ENCODE data around the gene TRERF1. TPM values are rescaled to one million over a fixed set of nuclear protein-coding genes. Genes with fewer than 3 reads are reported as not detected.

The TRERF1 gene
- total RNA-seq, 1 experiment from 2014 or later = 0.39 TPM

- POLR2A ChIA-PET = interaction anchor here (0.6 kb wide), 2 partner anchors 79 to 83 kb away, joined by 3 read pairs; partner anchors contain the start of gene C6orf132
- Mint-ChIP-seq H3K4me1 (ENCODE audit: low read depth, unreplicated experiment) (peaks cover 11% of the 10 kb centered on the region), H3K27ac (ENCODE audit: unreplicated experiment) (no peak overlapping the region), H3K27me3 (ENCODE audit: insufficient read depth, unreplicated experiment) (no peaks in the 10 kb centered on the region), H3K36me3 (ENCODE audit: insufficient read depth, unreplicated experiment) (peaks cover 11% of the 10 kb centered on the region), H3K4me3 (ENCODE audit: unreplicated experiment) (no peak overlapping the region), H3K9me3 (ENCODE audit: unreplicated experiment) (no peaks in the 10 kb centered on the region)
- CTCF ChIA-PET = no interaction called here
- no peaks in the 10 kb centered on the region for H3K27me3 ChIP-seq (replicated peaks; ENCODE audit: control insufficient read depth, insufficient read depth, low read length)
- H3K9me3 ChIP-seq = no peaks in the 10 kb centered on the region
- H3K4me3 ChIP-seq (ENCODE audit: low read depth, low read length) = no peak overlapping the region
- TF ChIP-seq CTCF (IDR thresholded peaks at IDR 0.05; ENCODE audit: insufficient read depth in 1 of 2, low read depth in 1 of 2, low read length in 1 of 2, severe bottlenecking in 1 of 2, unreplicated experiment in 1 of 2) = no peak
- H3K36me3 ChIP-seq (ENCODE audit: control insufficient read depth, insufficient read depth, low read length) = no peaks in the 10 kb centered on the region
- H3K4me1 ChIP-seq = peaks cover 27% of the 10 kb centered on the region
- DNase-seq = no peak
- intact Hi-C loops (cut with micrococcal nuclease; ENCODE audit: unreplicated experiment) = no loop called here
- BruUV-seq (replicated peaks) = no TSS peak
Measured at GRCh38 chr6:42221546-42221945, 230.2 kb downstream of the TRERF1 start.

- intact Hi-C loops (cut with micrococcal nuclease; ENCODE audit: unreplicated experiment) = no loop called here
Measured at GRCh38 chr6:42220807-42221206, 230.9 kb downstream of the TRERF1 start.

More at GRCh38 chr6:42220807-42221206, 230.9 kb downstream of the TRERF1 start:
- H3K36me3 ChIP-seq (ENCODE audit: control insufficient read depth, insufficient read depth, low read length) = no peaks in the 10 kb centered on the region
- peaks cover 5% of the 10 kb centered on the region for H3K4me1 Mint-ChIP-seq (ENCODE audit: low read depth, unreplicated experiment)
- CTCF ChIA-PET = no interaction called here
- H3K36me3 Mint-ChIP-seq (ENCODE audit: insufficient read depth, unreplicated experiment) = peaks cover 13% of the 10 kb centered on the region
- no peak for DNase-seq
- POLR2A ChIA-PET = no interaction called here
- no peaks in the 10 kb centered on the region for H3K9me3 Mint-ChIP-seq (ENCODE audit: unreplicated experiment)
- peaks cover 21% of the 10 kb centered on the region for H3K4me1 ChIP-seq
- H3K4me3 ChIP-seq (ENCODE audit: low read depth, low read length) = no peak overlapping the region
- no peak overlapping the region for H3K27ac Mint-ChIP-seq (ENCODE audit: unreplicated experiment)
- no peak overlapping the region for H3K4me3 Mint-ChIP-seq (ENCODE audit: unreplicated experiment)
- no peaks in the 10 kb centered on the region for H3K27me3 Mint-ChIP-seq (ENCODE audit: insufficient read depth, unreplicated experiment)
- no peaks in the 10 kb centered on the region for H3K9me3 ChIP-seq
- no peaks in the 10 kb centered on the region for H3K27me3 ChIP-seq (replicated peaks; ENCODE audit: control insufficient read depth, insufficient read depth, low read length)
- no peak for TF ChIP-seq CTCF (IDR thresholded peaks at IDR 0.05; ENCODE audit: insufficient read depth in 1 of 2, low read depth in 1 of 2, low read length in 1 of 2, severe bottlenecking in 1 of 2, unreplicated experiment in 1 of 2)
- no TSS peak for BruUV-seq (replicated peaks)

Measured in Caco-2 (cell line).